ENCODE measurements around the gene TRAF3IP1.
"Not testable (repeated sequence)": the region's sequence is repeated elsewhere in the genome, so short reads cannot be mapped to it uniquely, and the experiment has no call there.

Gene TRAF3IP1

GRCh38 chr2:238383135-238383534 is 62.8 kb downstream of the TRAF3IP1 start:
- no peak for DNase-seq

- DNase-seq: no peak
These were observed 63.5 kb downstream of the TRAF3IP1 start for GRCh38 chr2:238383743-238384380.

- no peak for DNase-seq
These were observed 67.0 kb downstream of the TRAF3IP1 start for GRCh38 chr2:238387332-238387731.

- DNase-seq: no peak
These were observed 68.5 kb downstream of the TRAF3IP1 start for GRCh38 chr2:238388794-238389193.

GRCh38 chr2:238389988-238390589 is 69.8 kb downstream of the TRAF3IP1 start:
- no peak for DNase-seq

- DNase-seq: no peak
These were observed 70.8 kb downstream of the TRAF3IP1 start for GRCh38 chr2:238391042-238391689.

- DNase-seq: no peak
These were observed 76.3 kb downstream of the TRAF3IP1 start for GRCh38 chr2:238396663-238397062.

GRCh38 chr2:238397356-238397755 is 77.0 kb downstream of the TRAF3IP1 start:
- no peak for DNase-seq

GRCh38 chr2:238398577-238398976 is 78.3 kb downstream of the TRAF3IP1 start:
- no peak for DNase-seq

- no peak for DNase-seq
These were observed 78.8 kb downstream of the TRAF3IP1 start for GRCh38 chr2:238399094-238399493.

- DNase-seq: no peak
These were observed 81.2 kb downstream of the TRAF3IP1 start for GRCh38 chr2:238401551-238401950.

GRCh38 chr2:238403632-238404405 is 83.5 kb downstream of the TRAF3IP1 start:
- no peak for DNase-seq

- no peak for DNase-seq
These were observed 84.3 kb downstream of the TRAF3IP1 start for GRCh38 chr2:238404406-238405216.

GRCh38 chr2:238405217-238405555 is 84.9 kb downstream of the TRAF3IP1 start:
- DNase-seq: not testable (repeated sequence)

- DNase-seq: no peak
These were observed 86.1 kb downstream of the TRAF3IP1 start for GRCh38 chr2:238406221-238406997.

- no peak for DNase-seq
These were observed 86.6 kb downstream of the TRAF3IP1 start for GRCh38 chr2:238406998-238407285.

- DNase-seq: no peak
These were observed 87.2 kb downstream of the TRAF3IP1 start for GRCh38 chr2:238407566-238407965.

- no peak for DNase-seq
These were observed 88.5 kb downstream of the TRAF3IP1 start for GRCh38 chr2:238408615-238409340.

- DNase-seq: no peak
These were observed 89.3 kb downstream of the TRAF3IP1 start for GRCh38 chr2:238409341-238410199.

GRCh38 chr2:238412067-238412767 is 91.9 kb downstream of the TRAF3IP1 start:
- DNase-seq: no peak
